Smooth muscle cell of the brain vasculature (primary cell): ENCODE measurements around the gene COA5.
"Not testable (repeated sequence)": the region's sequence is repeated elsewhere in the genome, so short reads cannot be mapped to it uniquely, and the experiment has no call there.

Experiments used
- DNase-seq: peaks from one replicate; pipeline ENCODE4 v3.0.0-alpha.2; 2012; ENCODE audit warnings: low read depth, low spot score

Gene COA5

GRCh38 chr2:98606431-98606830, 1.9 kb downstream of the COA5 start:
- DNase-seq = no peak

GRCh38 chr2:98605076-98605475, 3.2 kb downstream of the COA5 start:
- DNase-seq = no peak

- no peak for DNase-seq
These were observed 3.8 kb downstream of the COA5 start for GRCh38 chr2:98604547-98604946.

- no peak for DNase-seq
These were observed 6.7 kb downstream of the COA5 start for GRCh38 chr2:98601532-98602132.

GRCh38 chr2:98598781-98599428, 9.4 kb downstream of the COA5 start:
- DNase-seq = no peak

GRCh38 chr2:98594665-98595064, 13.6 kb downstream of the COA5 start:
- DNase-seq = not testable (repeated sequence)

GRCh38 chr2:98592565-98592964, 15.7 kb downstream of the COA5 start:
- DNase-seq = no peak

- no peak for DNase-seq
These were observed 18.8 kb downstream of the COA5 start for GRCh38 chr2:98589489-98589888.

- no peak for DNase-seq
These were observed 19.4 kb downstream of the COA5 start for GRCh38 chr2:98588880-98589431.

- no peak for DNase-seq
These were observed 21.7 kb downstream of the COA5 start for GRCh38 chr2:98586551-98587140.

- no peak for DNase-seq
These were observed 22.9 kb downstream of the COA5 start for GRCh38 chr2:98585386-98585785.

- DNase-seq = no peak
These were observed 24.3 kb downstream of the COA5 start for GRCh38 chr2:98583816-98584618.

GRCh38 chr2:98583276-98583675, 25.0 kb downstream of the COA5 start:
- no peak for DNase-seq

GRCh38 chr2:98582523-98582922, 25.8 kb downstream of the COA5 start:
- DNase-seq = no peak

GRCh38 chr2:98580656-98581284, 27.5 kb downstream of the COA5 start:
- DNase-seq = no peak

- no peak for DNase-seq
These were observed 28.4 kb downstream of the COA5 start for GRCh38 chr2:98579926-98580325.

- DNase-seq = no peak
These were observed 30.1 kb downstream of the COA5 start for GRCh38 chr2:98578231-98578630.

GRCh38 chr2:98577313-98577712, 31.0 kb downstream of the COA5 start:
- no peak for DNase-seq

GRCh38 chr2:98576666-98577312, 31.5 kb downstream of the COA5 start:
- no peak for DNase-seq

- DNase-seq = no peak
These were observed 34.9 kb downstream of the COA5 start for GRCh38 chr2:98573426-98573825.

GRCh38 chr2:98572676-98573075, 35.6 kb downstream of the COA5 start:
- no peak for DNase-seq
